ENCODE data around the gene PEX11A.

Gene PEX11A

DNA sequence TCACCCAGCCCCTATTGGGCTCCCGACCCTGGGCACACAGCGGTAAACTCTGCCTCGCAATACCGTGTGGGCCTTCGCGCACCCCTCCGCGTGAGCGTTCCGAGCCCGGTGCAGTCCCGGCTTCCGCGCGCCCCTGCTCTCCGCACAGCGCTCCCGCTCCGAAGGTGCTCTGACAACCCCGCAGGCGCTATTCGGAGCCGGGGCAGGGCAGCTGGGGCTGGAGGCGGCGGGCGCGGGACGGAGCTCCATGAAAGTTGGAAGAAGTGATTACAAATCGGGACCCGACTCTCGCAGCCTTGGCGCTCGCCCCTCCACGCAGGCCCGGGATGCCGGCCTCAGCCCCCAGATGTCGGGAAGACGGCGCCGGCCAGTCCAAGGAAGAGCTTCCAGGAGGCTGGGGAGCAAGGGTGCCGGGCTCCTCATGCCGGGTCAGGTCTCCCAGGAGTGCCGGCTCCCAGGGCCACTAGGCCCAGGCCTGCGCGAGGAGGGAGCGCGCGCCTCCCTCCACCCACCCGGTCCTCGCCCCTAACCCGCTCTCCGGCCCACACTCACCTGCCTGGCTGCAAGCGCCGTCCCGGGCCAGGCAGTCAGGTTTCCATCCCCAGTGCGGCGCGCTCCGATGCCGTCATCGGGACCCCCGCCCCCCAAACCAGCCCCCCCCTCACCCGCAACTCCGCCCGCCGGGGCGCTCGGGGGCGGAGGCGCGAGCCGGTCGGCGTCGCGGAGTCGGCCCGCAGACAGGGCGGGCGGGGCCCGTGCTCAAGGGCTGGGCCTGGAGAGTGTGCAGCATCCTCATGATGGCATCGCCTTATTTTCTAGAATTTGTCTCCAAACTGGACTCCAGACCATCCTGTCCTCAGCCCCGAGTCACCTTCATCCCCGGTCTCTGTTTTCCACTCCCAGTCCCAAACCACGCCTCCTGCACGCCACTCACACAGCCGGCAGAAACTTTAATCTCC, 35.4 kb downstream of the PEX11A start, which contains the start of gene KIF7:
Gene KIF7, minus strand, starts transcription at position 621 of the 959 bp plus-strand sequence. CDS start 2,537 bp downstream, outside the sequence.
- DNase-seq (ENCODE audit: low read depth, low spot score): no peak

DNA sequence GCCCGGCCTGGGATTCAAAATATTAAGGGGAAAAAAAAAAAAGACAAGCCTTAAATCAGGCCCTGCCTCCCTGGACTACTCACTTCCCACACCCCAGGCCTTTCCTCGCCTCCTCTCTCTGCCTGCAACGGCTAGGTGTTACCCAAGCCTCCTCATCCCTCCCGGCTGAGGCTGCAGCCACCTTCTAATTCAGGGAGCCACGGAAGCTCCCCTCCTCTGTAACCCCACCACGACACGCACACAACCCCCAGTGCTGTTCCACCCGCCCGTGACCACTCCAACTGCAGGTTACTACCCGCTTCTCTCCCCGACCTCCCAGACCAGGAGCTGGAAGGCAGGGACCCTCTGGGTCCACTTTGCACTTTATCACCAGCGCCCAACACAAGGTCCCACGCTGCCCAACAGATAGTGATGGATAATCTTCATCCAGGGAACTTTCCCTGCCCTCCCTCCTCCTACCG, 36.2 kb downstream of the PEX11A start:
- no peak for DNase-seq (ENCODE audit: low read depth, low spot score)

DNA sequence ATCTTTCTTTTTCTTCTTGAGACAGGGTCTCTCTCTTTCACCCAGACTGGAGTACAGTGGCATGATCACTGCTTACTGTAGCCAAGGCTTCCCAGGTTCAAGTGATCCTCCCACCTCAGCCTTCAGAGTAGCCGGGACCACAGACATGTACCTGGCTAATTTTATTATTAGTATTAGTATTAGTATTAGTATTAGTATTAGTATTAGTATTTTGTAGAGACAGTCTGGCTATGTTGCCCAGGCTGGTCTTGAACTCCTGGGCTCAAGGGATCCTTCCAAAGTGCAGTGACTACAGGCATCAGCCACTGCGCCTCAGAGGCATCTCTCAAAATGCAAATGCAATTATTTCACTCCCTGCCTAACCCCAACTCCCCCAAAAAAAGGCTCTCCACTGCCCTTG, 37.0 kb downstream of the PEX11A start:
- DNase-seq (ENCODE audit: low read depth, low spot score): no peak

DNA sequence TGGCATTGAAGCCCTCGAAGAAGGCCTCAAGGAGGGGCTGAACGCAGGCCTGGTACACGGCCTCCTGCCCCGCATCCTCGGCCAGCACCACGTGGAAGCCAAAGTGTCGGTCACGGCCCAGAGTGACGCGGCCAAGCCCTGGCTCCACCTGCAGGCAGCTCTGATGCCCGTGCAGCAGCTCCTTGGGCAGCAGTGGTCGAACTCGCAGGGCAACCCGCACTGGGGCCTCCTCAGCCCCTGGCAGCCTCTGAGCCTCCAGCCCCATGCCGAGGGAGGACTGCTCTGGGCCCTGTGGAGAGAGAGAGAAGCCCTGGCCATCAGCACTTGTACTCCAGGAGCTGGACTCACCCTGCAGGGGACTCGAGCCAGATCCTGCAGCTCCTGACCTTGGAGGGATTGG, 37.9 kb downstream of the PEX11A start:
- DNase-seq (ENCODE audit: low read depth, low spot score): no peak

DNA sequence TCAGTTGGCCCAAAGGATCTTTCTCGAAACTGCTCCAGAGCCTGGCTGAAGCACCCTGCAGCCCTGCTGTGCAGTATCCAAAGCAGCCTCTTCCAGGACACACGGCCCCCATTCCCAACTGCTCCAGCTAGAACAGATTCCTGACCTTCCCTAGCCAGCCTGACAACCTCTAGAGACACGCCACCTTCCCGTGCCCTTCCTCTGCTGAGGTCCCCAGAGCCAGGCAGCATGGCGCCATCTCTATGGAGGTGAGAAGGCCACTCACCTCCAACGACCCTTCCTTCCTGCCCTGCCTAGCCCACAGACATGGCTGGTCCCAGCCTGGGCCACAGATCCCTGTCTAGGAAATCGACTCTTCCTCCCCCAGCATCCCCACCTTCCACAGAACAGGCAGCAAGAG, 38.4 kb downstream of the PEX11A start:
- no peak for DNase-seq (ENCODE audit: low read depth, low spot score)

DNA sequence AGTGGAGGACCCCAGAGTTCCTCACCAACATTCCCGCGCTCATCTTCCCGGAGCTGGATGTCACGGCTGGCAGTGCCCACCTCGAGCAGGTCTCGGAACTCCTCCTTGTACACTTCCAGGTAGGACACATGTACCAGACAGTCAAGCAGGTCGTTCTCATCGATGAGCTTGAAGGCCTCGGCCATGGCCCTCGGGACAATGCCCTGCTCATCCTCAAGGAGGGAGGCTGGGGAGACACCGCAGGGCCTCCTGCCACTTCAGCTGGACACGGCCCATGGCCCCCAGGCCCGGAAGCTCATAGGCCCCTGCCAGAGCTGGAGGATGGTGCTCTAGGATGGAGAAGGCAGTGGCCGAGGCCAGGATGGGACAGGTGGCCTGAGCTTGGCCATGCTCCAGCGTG, 40.8 kb downstream of the PEX11A start:
- DNase-seq (ENCODE audit: low read depth, low spot score): no peak

DNA sequence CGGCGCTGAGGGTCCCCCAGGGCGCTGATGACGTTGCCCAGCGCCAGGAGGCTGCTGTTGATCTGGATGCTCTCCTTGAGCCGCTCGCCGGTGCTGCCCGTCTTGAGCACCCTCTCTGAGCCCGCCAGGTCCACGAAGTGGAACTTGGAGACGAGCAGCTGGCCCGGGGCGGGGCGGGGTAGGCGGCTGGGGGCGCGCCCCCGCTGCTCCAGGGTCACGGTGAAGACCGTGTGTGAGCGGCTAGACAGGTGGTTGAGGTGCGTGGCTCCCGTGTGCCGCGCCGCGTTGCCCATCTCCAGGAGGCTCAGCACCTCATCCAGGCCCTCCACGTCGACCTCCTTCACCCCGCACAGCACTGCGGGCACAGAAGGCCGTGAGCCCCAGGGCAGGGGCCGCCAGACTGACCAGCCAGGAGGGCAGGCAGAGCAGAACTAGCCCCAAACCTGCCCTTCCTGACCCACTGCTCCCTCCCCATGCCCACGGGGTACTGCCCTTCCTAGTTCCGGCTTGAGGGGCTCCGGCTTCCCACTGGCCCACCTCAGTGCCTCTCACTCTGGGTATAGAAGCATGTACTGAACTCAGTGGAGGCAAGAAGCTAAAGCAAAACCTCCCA, 41.4 kb downstream of the PEX11A start:
- DNase-seq (ENCODE audit: low read depth, low spot score): no peak

DNA sequence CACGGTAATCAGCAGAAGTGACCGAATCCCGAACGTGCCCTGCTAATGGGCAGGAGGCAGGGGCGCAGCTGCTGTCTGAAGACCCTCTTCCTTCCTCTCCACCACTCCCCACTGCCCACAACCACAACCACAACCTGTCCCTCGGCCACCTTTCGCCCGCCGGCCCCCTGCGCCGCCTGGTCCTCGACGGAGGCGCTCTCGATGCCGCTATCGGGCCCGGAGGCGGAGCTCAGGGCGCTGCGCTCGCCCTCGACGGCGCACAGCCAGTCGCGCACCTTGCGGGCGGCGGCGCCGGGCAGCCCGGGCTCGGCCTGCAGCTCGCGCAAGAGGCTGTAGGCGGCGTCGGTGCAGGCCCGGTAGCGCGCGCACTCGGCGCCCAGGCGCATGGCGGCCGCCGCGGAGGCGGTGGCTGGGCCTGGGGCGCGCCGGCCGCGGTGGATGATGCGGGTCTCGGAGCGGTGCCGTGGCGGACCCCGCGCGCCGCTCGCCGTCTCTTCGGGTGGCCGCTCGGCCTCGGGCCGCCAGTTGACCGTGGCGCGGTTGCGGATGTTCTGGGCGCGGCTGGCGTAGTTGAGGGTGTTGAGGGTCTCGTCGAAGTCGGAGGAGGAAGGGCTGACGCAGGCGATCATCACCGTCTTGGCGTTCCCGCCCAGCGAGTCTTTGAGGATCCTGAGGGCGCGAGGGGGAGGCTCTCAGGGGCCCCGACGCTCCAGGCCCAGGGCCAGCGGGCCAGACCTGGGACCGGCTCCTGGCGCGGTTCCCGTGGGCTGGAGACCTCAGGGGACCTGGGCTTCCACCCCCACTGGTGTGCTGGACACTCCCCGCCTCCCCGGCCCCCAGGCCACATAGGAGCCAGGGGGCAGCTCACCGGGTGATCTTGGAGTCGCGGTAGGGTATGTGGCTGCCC, 42.2 kb downstream of the PEX11A start:
- no peak for DNase-seq (ENCODE audit: low read depth, low spot score)

DNA sequence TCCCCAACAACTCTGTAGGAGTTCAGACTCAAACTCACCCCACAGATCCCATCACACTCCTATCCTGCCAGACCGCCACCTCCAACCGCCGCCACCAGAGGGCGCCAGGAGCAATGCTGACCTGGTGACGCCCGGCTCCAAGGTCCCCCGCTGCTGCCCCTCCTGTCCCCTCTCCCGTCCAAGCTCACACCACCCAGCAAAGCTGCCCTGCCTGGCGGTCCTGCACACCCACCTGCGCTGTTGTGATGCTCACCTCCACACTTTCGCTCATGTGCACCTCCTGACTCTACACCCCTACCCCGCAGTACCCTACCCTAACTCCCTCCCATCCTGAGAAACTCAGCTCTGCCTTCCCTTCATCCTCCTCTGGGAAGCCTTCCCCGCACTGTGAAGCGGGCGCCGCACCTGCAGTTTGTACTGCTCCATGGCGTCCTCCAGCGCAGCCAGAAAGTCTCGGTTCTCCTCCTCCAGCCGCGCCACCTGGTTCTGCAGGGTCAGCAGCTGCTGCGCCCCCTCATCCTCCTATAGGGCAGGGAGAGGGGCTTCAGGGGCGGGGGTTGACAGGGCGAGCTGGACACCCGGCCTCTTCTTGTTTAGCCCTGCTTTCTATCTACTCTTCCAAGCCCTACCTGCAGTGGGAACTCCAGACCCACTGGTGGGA, 43.2 kb downstream of the PEX11A start:
- no peak for DNase-seq (ENCODE audit: low read depth, low spot score)

DNA sequence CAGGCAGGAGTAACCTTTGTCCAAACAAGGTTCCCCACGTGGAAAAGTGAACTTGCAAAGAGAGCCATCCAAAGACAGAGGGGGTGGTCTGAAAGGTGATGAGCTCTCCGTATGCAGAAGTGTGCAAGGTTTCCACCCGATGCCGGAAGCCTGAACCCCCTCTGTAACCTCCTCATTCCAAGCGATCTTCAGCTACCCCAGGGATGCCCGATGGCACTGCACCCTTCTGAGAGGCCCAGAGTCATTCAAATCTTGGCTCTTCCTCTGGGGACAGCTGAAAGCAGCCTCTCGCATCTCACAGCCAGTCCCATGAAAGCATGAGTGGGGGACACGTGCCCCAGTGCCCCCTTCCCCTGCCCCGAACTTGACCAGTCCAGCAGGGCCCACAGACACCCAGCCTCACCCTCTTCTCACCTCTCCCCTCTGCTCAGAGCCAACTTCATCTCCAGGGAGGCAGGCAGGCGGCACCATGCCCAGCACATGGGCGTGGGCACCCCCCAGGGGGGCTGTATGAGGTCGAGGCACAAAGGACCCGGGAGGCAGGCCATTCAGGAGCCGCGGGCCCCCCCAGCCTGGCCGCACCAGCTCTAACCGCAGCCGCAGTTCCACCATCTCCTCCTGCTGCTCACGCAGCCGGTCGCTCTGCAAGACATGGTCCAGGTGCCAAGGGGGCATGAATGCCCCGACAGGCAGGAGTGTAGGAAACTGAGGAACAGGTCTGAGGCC, 44.0 kb downstream of the PEX11A start:
- DNase-seq (ENCODE audit: low read depth, low spot score): no peak

DNA sequence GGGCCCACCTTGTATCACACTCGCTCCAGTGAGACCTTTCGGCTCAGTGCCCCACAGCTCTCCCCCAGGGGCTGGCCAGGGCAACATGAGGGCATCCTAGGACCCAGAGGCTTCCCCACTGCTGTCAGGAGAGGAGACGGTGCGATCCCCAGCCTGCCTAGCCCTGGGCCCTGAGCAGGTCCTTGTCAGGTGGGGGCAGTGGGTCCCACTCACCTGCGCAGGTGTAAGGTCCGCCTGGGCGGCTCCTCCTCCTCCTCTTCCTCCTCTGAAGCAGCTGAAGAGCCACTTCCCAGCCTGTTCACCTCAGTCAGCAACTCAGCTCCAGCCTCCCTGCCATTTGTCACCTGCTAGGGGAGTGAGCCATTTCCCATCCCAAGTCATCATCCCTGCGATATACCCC, 44.9 kb downstream of the PEX11A start:
- no peak for DNase-seq (ENCODE audit: low read depth, low spot score)

DNA sequence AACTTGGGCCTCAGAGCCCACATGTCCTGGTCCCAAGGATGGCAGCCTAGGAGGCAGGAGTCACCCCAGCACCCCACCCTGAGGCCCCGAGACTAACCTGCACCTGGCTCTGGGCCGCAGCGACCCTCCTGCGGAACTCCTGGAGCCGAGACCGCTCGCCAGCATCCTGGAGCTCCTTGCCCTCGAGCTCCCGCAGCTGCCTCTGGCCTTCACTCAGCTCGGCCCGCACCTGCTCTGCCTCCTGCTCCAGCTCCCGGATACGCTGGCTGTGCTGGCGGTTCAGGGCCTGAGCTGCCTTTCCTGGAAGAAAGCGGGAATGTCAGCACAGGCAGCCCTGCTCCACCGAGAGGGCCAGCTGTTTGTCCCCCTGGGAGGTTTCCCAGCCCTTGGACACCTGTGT, 48.4 kb downstream of the PEX11A start:
- no peak for DNase-seq (ENCODE audit: low read depth, low spot score)

DNA sequence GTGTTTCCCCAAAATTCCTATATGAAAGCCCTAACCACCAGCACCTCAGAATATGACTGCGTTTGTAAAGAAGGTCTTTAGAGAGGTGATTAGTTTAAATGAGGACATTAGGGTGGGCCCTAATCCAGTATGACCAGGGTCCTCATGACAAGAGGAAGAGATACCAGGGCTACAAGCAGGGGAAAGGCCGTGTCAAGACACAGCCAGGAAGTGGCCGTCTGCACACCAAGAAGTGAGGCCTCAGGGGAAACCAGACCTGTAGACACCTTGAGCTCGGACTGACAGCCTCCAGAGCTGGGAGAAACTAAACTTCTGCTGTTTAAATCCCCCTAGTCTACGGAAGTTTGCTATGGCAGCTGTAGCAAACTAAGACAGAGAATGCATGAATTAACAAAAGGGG, 49.5 kb downstream of the PEX11A start:
- DNase-seq (ENCODE audit: low read depth, low spot score): no peak

DNA sequence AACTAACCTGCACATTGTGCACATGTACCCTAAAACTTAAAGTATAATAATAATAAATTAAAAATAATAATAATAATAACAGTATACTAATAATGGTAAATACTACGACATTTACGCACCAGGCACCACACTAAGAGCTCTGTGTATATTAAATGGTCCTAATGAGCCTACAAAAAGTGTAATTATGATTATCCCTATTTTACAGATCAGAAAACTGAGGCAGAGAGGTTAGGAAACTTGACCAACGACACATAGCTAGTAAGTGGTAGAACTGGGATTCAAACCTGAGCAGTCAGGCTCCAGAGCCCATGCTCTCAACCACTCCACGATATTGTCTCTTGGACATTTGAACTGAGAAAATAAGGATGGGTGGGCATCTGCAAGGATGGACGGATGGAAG, 50.3 kb downstream of the PEX11A start:
- no peak for DNase-seq (ENCODE audit: low read depth, low spot score)

DNA sequence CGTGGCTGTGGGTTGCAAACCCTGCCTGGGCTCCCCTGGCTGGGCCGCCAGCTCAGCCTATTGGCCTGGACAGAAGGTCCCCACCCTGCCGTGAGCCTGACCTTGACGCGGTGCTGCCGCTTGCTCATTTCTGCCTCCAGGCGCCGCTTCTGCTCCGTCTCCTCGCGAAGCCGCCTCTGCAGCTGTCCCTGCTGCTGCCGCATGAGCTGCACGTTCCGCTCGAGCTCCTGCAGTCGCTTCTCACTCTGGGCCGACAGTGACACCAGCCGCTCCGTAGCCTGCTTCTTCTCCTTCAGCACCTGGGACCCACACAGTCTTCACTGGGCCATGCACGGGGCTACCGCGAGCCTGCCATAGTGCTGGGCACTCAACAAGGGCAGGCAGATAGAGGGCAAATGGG, 57.0 kb downstream of the PEX11A start:
- no peak for DNase-seq (ENCODE audit: low read depth, low spot score)

DNA sequence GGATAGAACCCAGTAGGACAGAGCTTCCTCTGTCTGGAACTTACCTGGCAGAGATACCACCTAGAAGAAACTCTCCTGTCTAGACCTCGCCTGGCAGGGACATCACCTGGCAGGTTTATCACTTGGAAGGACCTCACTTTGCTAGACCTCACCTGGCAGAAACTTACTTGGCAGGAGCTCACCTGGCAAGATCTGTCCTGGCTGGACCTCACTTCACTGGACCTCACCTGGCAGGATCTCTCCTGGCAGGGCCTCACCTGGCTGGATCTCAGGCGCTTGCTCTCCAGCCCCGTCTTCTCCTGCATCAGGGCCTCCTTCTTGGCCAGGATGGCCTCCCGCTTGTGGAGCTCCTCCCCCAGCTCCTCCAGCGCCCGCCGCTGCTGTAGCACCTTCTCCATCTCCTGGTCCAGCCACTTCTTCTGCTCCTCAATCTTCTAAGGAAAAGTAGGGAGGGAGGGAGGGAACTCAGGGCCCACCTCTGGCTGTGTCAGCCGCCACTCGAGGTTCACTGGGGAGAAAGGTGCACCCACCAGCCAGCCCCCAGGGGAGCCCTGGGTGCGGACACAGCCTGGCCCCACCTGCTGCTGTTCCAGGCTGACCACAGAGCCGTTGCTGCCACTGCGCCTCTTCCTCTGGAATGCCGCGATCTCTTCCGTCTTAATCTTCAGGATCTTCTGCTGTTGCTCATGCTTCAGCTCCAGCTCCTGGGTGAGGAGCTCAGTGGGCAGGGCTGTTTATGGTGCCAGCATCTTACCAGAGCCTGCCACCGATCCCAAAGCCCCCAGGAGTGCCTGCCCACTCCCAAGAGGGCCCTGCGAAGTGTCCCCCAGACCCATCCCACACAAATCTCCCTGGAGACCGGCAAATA, 57.8 kb downstream of the PEX11A start:
- DNase-seq (ENCODE audit: low read depth, low spot score): no peak

DNA sequence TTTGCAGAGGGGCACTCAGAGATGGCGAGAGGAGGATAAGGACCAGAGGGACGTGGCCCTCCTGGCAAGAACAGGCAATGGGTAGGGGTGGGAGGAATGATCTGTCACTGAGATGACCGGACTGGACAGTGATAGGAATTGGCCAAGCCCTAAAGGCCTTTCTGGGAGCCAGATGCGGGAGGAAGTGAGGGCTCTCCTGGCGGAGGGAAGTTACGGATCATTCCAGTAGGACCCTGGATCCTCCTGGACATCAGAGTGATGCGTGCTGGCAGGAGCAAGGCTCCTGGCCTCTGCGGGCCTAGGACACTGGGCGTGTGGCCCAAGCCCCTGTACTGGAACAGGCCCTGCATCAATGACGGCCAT, 58.7 kb downstream of the PEX11A start:
- no peak for DNase-seq (ENCODE audit: low read depth, low spot score)

All from smooth muscle cell of the brain vasculature (primary cell).